HG02938 (cell line): Measurements from ENCODE around the gene CNKSR1.
"Not testable (repeated sequence)": the region's sequence is repeated elsewhere in the genome, so short reads cannot be mapped to it uniquely, and the experiment has no call there.

Experiments used
- ATAC-seq: cut with Tn5 transposase; IDR thresholded peaks from one replicate; pipeline ENCODE4 v1.9.1; 2021; ENCODE audit warnings: mild to moderate bottlenecking, moderate library complexity; ENCODE audit not compliant: unreplicated experiment

Gene CNKSR1

GRCh38 chr1:26225033-26225831 lies 47.9 kb downstream of the CNKSR1 start:
- no peak for ATAC-seq

GRCh38 chr1:26230682-26231081 lies 53.4 kb downstream of the CNKSR1 start:
- ATAC-seq, result not testable (repeated sequence)

- ATAC-seq, result peak; percentile 94
Observed at GRCh38 chr1:26233903-26234643, 56.8 kb downstream of the CNKSR1 start, which contains the start of gene CEP85. Gene CEP85 (plus strand): TSS chr1:26234200. CDS start chr1:26239784, 5,584 bp downstream.

GRCh38 chr1:26234644-26235370 lies 57.5 kb downstream of the CNKSR1 start:
- ATAC-seq, result peak; percentile 1

GRCh38 chr1:26237230-26237966 lies 60.1 kb downstream of the CNKSR1 start:
- ATAC-seq, result no peak
